Endothelial cell of umbilical vein (primary cell): ENCODE data around the gene UST.

Experiments used
- CTCF ChIP-seq, 2 donors: IDR thresholded peaks; 1 replicate in 1 of 2; 2 replicates in 1 of 2; pipeline ENCODE4 v1.5.1; 2011; ENCODE audit warnings: low read length in 2 of 2, mild to moderate bottlenecking in 2 of 2, moderate library complexity in 2 of 2, control low read depth in 1 of 2, inconsistent platforms in 1 of 2, low read depth in 1 of 2; ENCODE audit not compliant: insufficient read depth in 1 of 2; ENCODE audit errors: extremely low read depth in 1 of 2
- EZH2 ChIP-seq: IDR thresholded peaks from 2 replicates; pipeline ENCODE4 v1.6.1; 2012; ENCODE audit warnings: borderline replicate concordance, low read depth, mild to moderate bottlenecking, moderate library complexity, low read length, inconsistent platforms; ENCODE audit not compliant: severe bottlenecking
- FOS ChIP-seq: IDR thresholded peaks from 2 replicates; pipeline ENCODE4 v1.6.1; 2011; ENCODE audit warnings: mild to moderate bottlenecking, low read length, moderate library complexity, borderline replicate concordance; ENCODE audit not compliant: insufficient read depth
- GATA2 ChIP-seq: IDR thresholded peaks from 2 replicates; pipeline ENCODE4 v1.7.0; 2011; ENCODE audit warnings: low read depth, mild to moderate bottlenecking, moderate library complexity, mixed read lengths, low read length; ENCODE audit not compliant: insufficient read length, insufficient read depth
- MYC ChIP-seq: IDR thresholded peaks from one replicate; pipeline ENCODE4 v1.6.1; 2011; ENCODE audit warnings: mild to moderate bottlenecking, low read depth, low read length
- POLR2A ChIP-seq: IDR thresholded peaks from 2 replicates; pipeline ENCODE4 v1.6.1; 2012; ENCODE audit warnings: low read depth, mild to moderate bottlenecking, control low read depth, low read length
- POLR2AphosphoS5 ChIP-seq: IDR thresholded peaks from 2 replicates; pipeline ENCODE4 v1.6.1; 2012; ENCODE audit warnings: low read depth, mild to moderate bottlenecking, control low read depth, low read length, moderate library complexity; ENCODE audit not compliant: insufficient read depth
- TF ChIP-seq, protein P1 (sequence below): IDR thresholded peaks from 2 replicates; pipeline ENCODE4 v1.6.1; 2011; ENCODE audit not compliant: insufficient read depth, insufficient read length

- TF ChIP-seq POLR2A, result no peak
- no peak for TF ChIP-seq CTCF (IDR thresholded peaks at IDR 0.05; ENCODE audit: extremely low read depth in 1 of 2, insufficient read depth in 1 of 2, low read depth in 1 of 2, low read length in 2 of 2)
- no peak for TF ChIP-seq MYC
- TF ChIP-seq EZH2, result no peak
- TF ChIP-seq, protein P1, sequence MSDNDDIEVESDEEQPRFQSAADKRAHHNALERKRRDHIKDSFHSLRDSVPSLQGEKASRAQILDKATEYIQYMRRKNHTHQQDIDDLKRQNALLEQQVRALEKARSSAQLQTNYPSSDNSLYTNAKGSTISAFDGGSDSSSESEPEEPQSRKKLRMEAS, result no peak
- no peak for TF ChIP-seq FOS
- TF ChIP-seq POLR2AphosphoS5, result no peak
- TF ChIP-seq GATA2, result no peak
Observed at GRCh38 chr6:148837941-148838340, 91.1 kb downstream of the UST start.
